ENCODE data around the gene RPL9. TPM values are rescaled to one million over a fixed set of nuclear protein-coding genes. Genes with fewer than 3 reads are reported as not detected.
"Not testable (repeated sequence)": the region's sequence is repeated elsewhere in the genome, so short reads cannot be mapped to it uniquely, and the experiment has no call there.

The RPL9 gene
- total RNA-seq, 2 donors from 2014 or later = 2,526 to 3,169 TPM

DNA sequence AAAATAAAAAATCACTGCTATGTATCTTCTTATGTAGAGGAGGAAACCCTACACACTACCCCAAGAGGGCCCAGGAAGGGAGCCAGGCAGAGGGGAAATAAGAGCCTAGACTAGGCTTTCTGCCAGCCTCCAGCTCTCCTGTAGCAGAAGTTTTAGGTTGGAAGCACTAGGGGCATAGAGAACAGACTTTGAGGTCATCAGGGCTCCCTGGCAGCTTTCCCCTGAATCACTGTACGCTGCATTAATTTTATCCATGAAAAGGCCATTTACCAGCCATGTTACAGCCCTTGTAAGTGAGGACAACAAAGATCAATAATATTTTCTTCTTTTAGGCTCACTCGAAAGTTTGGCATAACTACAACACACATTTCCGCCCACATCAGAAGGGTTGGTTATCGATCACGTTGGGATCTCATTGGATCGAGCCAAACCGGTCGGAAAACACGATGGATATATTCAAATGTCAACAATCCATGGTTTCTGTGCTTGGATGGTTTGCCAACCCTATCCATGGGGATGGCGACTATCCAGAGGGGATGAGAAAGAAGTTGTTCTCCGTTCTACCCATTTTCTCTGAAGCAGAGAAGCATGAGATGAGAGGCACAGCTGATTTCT, 24.7 kb downstream of the RPL9 start:
- Histone ChIP-seq H3K4me3 (no peak overlapping the region), H3K27ac (no peak overlapping the region), H3K27me3 (replicated peaks; ENCODE audit: insufficient read depth) (no peaks in the 10 kb centered on the region), H3K9me3 (no peaks in the 10 kb centered on the region), H3K4me1 (ENCODE audit: control insufficient read depth in 1 of 2, low read depth in 2 of 2) (no peaks in the 10 kb centered on the region), H3K36me3 (no peaks in the 10 kb centered on the region)
- ATAC-seq (ENCODE audit: insufficient number of reproducible peaks, low FRiP score, low read depth) (no peak), DNase-seq (ENCODE audit: low spot score) (no peak)
- TF ChIP-seq CTCF (IDR thresholded peaks at IDR 0.05) = no peak

DNA sequence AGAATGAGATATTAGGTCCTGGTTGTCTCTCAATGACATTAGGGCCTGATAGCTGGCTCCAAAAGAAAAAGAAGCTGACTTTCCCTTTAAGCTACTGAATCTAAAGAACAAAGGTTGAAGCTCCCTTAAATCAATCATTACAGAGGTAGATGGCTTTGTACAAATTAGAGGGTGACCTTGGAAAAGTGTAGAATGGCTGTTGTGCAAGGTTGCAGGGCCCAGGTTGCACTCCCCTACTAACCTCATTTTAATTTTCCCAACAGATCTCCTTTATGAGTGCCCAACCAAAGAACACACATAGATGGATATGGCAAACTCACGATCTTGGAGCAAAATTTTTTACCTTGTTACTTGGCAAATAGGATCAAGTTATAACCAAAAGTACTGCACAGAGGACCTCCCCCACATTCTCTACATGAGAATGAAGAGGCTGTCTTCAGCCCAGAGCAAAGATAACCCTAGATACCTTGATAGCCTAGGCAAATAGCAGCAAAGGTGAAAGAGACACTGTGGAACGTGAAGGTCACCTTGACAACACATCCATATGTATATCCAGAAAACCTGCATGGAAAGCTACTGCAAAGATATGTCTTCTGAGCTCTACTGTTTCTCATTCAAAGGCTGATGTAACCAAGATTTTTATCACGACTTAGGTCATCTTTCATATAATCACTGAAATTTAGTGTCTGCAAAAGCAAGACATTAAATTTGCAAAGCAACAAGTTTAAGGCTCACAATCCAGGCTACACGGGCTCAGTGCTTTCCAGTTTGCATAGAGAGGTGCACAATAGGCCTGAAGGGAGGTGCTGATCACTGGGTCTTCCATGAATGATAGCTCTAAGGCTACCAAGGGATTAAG, 29.0 kb downstream of the RPL9 start:
- no peaks in the 10 kb centered on the region for H3K27me3 ChIP-seq (replicated peaks; ENCODE audit: insufficient read depth)
- H3K4me1 ChIP-seq (ENCODE audit: control insufficient read depth in 1 of 2, low read depth in 2 of 2) = no peaks in the 10 kb centered on the region
- no peaks in the 10 kb centered on the region for H3K9me3 ChIP-seq
- ATAC-seq (ENCODE audit: insufficient number of reproducible peaks, low FRiP score, low read depth) (no peak), DNase-seq (ENCODE audit: low spot score) (no peak)
- no peaks in the 10 kb centered on the region for H3K36me3 ChIP-seq
- no peak for TF ChIP-seq CTCF (IDR thresholded peaks at IDR 0.05)
- H3K4me3 ChIP-seq = no peak overlapping the region
- H3K27ac ChIP-seq = no peak overlapping the region

DNA sequence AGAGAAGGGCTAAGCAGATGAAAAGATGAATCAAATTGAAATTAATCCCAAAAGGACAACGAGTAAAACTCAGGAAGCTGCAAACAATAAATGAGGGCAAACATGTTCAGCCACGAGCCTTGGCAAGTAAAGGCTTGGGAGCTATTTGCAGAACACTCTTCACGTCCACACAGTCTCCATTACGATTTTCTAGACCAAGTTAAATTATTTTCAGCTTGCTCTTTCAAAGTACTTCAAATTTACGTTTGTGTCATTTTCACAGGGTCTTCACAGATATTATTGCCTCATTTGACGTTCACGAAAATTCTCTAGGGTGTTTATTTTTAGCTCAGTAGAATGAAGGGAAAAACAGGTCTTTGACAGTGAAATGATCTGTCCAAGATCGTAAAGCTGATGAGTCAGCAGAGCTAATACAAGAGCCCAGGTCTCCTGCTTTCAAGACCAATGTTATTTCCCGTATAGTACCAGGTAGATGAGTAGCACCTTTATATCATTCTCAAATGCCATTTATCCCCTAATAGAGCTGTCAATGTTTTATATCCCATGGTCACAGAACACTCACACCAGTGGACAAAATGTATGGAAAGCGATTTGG, 31.1 kb downstream of the RPL9 start:
- H3K27me3 ChIP-seq (replicated peaks; ENCODE audit: insufficient read depth) = no peaks in the 10 kb centered on the region
- DNase-seq (ENCODE audit: low spot score) = no peak
- ATAC-seq (ENCODE audit: insufficient number of reproducible peaks, low FRiP score, low read depth) = no peak
- H3K4me3 ChIP-seq = no peak overlapping the region
- H3K36me3 ChIP-seq = no peaks in the 10 kb centered on the region
- no peaks in the 10 kb centered on the region for H3K9me3 ChIP-seq
- H3K27ac ChIP-seq = no peak overlapping the region
- H3K4me1 ChIP-seq (ENCODE audit: control insufficient read depth in 1 of 2, low read depth in 2 of 2) = no peaks in the 10 kb centered on the region
- TF ChIP-seq CTCF (IDR thresholded peaks at IDR 0.05) = no peak

DNA sequence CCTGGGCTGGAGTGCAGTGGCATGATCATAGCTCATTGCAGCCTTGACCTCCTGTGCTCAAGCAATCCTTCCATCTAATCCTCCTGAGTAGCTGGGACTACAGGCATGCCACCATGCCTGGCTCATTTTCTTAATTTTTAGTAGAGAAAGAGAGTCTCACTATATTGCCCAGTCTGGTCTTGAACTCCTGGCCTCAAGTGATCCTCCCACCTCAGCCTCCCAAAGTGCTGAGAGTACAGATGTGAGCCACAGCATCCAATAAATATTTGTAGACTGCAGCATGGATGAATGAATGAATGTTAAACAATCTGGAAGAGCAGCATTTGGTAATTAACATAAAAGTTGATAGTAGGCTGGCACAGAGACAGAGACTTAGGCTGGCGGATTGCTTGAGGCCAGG, 32.0 kb downstream of the RPL9 start:
- TF ChIP-seq CTCF (IDR thresholded peaks at IDR 0.05) = no peak
- no peaks in the 10 kb centered on the region for H3K4me1 ChIP-seq (ENCODE audit: control insufficient read depth in 1 of 2, low read depth in 2 of 2)
- DNase-seq (ENCODE audit: low spot score) (no peak), ATAC-seq (ENCODE audit: insufficient number of reproducible peaks, low FRiP score, low read depth) (no peak)
- no peaks in the 10 kb centered on the region for H3K9me3 ChIP-seq
- H3K36me3 ChIP-seq = no peaks in the 10 kb centered on the region
- H3K4me3 ChIP-seq = no peak overlapping the region
- H3K27me3 ChIP-seq (replicated peaks; ENCODE audit: insufficient read depth) = no peaks in the 10 kb centered on the region
- no peak overlapping the region for H3K27ac ChIP-seq

DNA sequence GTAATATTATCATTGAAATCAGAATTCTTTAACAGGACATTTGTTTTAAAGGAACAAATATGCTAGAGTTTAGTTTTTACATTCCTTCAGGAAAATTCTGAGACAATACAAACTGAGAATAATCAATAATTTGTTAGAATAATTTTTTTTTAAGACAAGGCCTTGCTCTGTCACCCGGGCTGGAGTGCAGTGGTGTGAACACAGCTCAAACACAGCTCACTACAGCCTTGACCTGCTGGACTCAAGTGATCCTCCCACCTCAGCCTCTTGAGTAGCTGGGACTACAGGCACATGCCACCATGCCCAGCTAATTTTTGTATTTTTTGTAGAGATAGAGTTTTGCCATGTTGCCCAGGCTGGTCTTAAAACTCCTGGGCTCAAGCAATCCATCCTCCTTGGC, 33.4 kb downstream of the RPL9 start:
- not testable (repeated sequence) for ATAC-seq (ENCODE audit: insufficient number of reproducible peaks, low FRiP score, low read depth); DNase-seq (ENCODE audit: low spot score)

More for the DNA sequence above, 33.4 kb downstream of the RPL9 start:
- H3K36me3 ChIP-seq; H3K4me3 ChIP-seq; H3K27ac ChIP-seq; H3K4me1 ChIP-seq (ENCODE audit: control insufficient read depth in 1 of 2, low read depth in 2 of 2); H3K27me3 ChIP-seq (replicated peaks; ENCODE audit: insufficient read depth); H3K9me3 ChIP-seq: not testable (repeated sequence)
